NOMO-1 (cell line): ENCODE measurements around the gene COMMD4.
A peak's percentile ranks its signal among the peaks of the same experiment; 100 is the strongest.

Experiments
- DNase-seq, 2 experiments: peaks; one replicate each; lab custom pipeline; 2025; ENCODE audit not compliant: unreplicated experiment in 2 of 2; lab: John Stamatoyannopoulos, UW

The COMMD4 gene

GRCh38 chr15:75355369-75355768 is 19.5 kb downstream of the COMMD4 start:
- no peak for DNase-seq

DNA sequence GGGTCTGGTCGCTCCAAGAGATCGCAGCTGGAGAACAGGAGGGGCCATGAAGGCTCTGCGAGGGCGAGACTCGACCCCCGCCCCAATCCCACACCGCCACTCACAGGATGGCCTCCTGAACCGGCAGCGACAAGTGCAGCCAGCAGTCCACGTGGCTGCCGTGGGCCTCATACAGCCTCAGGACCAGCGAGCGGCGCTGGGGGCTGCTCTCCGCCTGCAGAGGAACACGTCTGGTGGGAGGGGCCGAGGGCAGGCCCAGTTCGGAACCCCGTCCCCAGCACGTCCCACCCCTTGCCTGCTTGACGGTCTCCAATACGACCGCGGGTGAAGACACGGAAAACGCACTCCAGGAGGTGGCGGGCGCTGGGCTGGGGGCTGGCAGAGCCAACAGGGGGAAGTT is 20.1 kb downstream of the COMMD4 start:
- DNase-seq: no peak

DNA sequence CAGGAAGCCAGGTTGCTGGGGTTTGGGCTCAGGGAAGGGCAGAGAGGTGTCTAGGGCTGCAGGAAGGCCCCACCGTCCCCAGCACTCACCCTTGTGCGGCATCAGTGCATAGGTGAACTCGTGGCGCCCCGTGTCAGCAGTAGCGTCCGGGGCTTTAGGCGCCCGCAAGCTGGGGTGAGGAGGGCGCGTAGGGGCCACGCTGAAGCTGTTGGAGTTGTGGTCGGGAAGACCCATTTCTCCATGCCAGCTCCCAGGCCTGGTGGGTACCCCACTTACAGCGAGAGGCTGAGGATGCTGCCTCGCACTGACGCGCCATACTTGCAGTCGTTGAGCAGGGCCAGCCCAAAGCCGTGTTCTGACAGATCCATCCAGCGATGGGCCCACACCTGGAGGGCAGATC is 20.7 kb downstream of the COMMD4 start:
- DNase-seq: no peak

DNA sequence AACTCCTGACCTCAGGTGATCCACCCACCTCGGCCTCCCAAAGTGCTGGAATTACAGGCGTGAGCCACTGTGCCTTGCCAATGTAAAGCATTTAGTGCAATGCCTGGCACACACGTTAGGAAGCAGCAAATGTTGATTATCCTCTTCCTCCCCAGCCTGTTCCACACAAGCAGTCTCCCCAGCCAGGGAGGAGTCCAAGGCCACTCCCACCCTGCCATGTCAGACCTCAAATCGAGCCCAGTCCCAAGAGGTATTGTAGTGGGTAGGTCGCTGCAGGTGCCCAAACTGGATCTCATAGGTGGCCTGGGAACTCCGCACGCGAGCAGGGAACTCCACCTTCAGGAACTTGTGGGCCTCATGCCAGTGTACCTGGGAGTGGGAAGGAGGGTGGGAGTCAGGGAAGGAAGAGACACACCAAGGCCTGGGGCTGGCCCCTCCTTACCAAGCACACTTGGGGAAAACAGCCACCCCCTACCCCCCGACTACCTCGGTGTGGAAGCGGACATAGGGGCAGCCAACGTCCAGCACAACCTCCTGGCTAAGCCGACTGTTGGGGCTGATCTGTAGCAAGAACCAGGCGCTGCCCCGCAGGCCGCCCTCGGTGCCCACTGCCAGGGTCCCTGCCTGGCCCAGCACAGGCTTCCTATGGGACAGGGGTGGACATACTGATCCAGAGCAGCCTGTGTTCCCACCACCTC is 22.3 kb downstream of the COMMD4 start:
- no peak for DNase-seq

GRCh38 chr15:75358771-75359536 is 23.1 kb downstream of the COMMD4 start:
- no peak for DNase-seq

DNA sequence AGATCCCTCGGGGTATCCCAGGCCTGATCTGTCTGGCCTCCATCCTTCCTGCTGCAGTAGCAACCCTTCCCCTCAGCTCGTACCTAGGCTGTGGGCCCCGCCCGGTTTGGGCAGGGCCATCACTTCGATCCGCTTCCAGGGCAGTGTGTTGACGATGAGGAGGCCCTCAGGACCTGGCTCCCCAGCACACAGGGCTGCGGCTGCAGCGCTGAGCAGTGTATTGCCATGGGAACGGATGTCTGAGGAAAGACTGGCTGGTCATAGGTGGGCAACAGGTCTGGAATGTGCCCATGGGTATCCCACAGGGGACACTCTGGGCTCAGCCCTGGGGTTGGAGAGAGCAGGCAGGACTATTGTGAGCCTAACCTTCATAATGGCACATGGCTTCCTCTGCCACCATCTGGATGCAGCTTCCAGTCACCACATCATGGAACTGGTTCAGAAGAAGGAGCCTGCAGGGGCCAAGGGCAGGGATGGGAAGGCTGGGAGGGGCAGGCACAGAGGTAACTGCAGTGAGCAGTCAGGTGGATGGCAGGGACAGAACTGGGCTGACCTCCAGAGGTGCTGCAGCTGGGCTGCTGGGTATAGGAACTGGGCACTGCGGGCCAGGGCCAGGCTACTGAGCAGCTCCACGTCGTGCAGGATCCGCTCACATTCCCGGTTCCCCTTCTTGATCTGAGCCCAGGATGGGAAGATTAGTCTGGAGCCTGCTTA is 23.8 kb downstream of the COMMD4 start:
- no peak for DNase-seq

GRCh38 chr15:75360391-75360790 is 24.5 kb downstream of the COMMD4 start:
- DNase-seq: no peak

- no peak for DNase-seq
These were observed 25.0 kb downstream of the COMMD4 start for GRCh38 chr15:75360856-75361255.

- DNase-seq: no peak
These were observed 25.6 kb downstream of the COMMD4 start for GRCh38 chr15:75361361-75361988.

- no peak for DNase-seq
These were observed 26.3 kb downstream of the COMMD4 start for GRCh38 chr15:75361989-75362641.

GRCh38 chr15:75362642-75363249 is 26.9 kb downstream of the COMMD4 start:
- no peak for DNase-seq

GRCh38 chr15:75363786-75364185 is 27.9 kb downstream of the COMMD4 start:
- no peak for DNase-seq

GRCh38 chr15:75364881-75365280 is 29.0 kb downstream of the COMMD4 start:
- no peak for DNase-seq

DNA sequence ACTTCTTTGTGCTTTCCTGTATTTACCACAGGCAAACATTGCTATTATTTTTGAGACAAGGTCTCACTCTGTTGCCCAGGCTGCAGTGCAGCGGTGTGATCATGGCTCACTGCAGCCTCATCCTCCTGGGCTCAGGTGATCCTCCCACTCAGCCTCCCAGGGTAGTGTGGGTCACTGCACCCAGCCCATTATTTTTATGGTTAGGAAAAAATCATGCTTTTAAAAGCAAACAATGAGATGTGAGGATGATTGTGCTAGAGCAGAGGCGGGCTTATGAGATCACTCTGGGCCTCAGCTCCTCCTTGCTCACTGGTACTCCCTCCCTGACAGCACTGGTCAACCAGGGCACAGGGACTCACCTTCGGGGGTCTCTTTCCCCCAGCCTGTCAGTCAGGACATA is 30.3 kb downstream of the COMMD4 start:
- DNase-seq: no peak

DNA sequence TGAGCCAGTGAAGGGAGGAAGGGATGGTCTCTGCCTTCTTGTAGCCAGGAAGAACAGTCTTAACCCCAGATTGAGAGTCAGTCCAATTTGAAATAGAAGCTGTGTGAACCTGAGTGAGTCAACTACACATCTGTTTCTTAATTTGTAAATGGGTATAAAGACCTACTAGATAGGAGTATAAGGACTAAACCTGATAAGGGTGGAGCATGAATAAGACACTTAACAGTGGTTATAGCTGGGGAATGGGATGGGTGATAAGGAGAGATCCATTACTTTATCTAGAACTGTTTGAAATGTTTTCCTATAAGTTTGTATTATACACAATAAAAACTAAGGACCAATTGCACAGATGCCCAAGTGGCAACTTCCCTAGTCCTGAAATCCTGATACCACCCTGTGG is 31.1 kb downstream of the COMMD4 start:
- no peak for DNase-seq

- DNase-seq: no peak
These were observed 31.6 kb downstream of the COMMD4 start for GRCh38 chr15:75367406-75367912.

- peak; percentile 90 to 93 for DNase-seq
These were observed 32.2 kb downstream of the COMMD4 start, which contains the start of gene MAN2C1 for GRCh38 chr15:75367913-75368688. Gene MAN2C1 (minus strand): TSS chr15:75368607. CDS start chr15:75368583, 24 bp downstream.

DNA sequence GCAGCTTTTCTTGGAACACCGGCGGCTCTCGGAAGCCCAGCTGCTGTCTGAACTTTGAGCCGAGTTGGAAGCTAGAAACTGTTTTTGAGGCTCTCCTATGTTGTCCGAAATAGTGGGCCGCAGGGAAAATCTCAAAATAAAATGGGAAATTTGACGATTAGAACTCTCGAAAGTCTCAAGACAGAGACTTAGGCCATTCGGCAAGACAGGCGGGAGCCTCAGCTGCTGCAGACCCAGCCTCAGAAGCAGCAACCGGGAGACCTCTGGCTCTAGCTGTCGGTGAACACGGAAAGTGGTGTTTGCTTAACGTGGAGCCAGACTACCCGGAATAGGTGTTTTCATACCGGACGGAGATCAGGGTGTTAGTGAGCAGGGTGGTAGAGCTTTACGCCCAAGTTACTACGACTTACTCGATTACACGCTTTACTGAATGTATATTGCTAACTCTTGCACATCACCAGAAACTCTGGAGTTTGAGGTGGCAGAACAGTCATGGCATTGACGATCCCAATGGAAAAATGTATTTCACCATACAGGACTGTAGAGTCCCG is 32.9 kb downstream of the COMMD4 start:
- DNase-seq: no peak
